Activated naive CD8-positive, alpha-beta T cell treated with anti-CD3 and anti-CD28 coated beads, Interleukin-2, amount 50 U/mL, for 24 hours (primary cell): Measurements from ENCODE around the gene INHA.

Experiments
- ATAC-seq: fragments of 150-1000 bp; cut with Tn5 transposase; one replicate; pipeline ENCODE4 v1.10.0; 2021
- DNase-seq: peaks from one replicate; pipeline ENCODE4 v3.0.0; 2021
- H3K27ac Mint-ChIP-seq: one replicate; pipeline ENCODE4 v1.8.0; 2021; ENCODE audit warnings: mild to moderate bottlenecking, mixed read lengths
- H3K27me3 Mint-ChIP-seq: one replicate; pipeline ENCODE4 v1.8.0; 2021; ENCODE audit warnings: mixed read lengths
- H3K36me3 Mint-ChIP-seq: one replicate; pipeline ENCODE4 v1.8.0; 2021; ENCODE audit warnings: low read depth, mixed read lengths
- H3K4me1 Mint-ChIP-seq: one replicate; pipeline ENCODE4 v1.8.0; 2021; ENCODE audit warnings: mixed read lengths
- H3K4me3 Mint-ChIP-seq: one replicate; pipeline ENCODE4 v1.8.0; 2021; ENCODE audit warnings: mild to moderate bottlenecking, moderate library complexity, mixed read lengths
- H3K9me3 Mint-ChIP-seq: one replicate; pipeline ENCODE4 v1.8.0; 2021; ENCODE audit warnings: mixed read lengths

The INHA gene

DNA sequence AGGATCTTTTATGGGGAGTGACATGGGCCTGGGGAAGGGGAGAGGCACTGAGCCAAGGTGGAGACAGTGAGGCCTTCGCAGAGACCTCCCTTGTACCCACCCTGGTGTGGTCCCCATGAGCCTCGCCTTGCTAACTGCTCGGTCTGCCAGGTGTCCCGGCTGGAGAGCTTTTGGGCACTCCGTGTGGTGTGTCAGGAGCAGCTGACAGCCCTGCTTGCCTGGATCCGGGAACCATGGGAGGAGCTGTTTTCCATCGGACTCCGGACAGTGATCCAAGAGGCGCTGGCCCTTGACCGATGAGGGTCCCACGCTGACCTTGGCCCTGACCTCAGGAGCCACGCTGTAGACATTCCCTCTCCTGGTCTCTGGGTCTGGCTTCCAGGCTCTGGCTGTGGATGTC, 43.8 kb downstream of the INHA start:
- Mint-ChIP-seq H3K27ac (no peak overlapping the region), H3K36me3 (peaks cover 10% of the 10 kb centered on the region), H3K4me1 (peaks cover 14% of the 10 kb centered on the region), H3K9me3 (no peaks in the 10 kb centered on the region), H3K27me3 (no peaks in the 10 kb centered on the region), H3K4me3 (no peak overlapping the region)
- ATAC-seq (no peak), DNase-seq (no peak)

DNA sequence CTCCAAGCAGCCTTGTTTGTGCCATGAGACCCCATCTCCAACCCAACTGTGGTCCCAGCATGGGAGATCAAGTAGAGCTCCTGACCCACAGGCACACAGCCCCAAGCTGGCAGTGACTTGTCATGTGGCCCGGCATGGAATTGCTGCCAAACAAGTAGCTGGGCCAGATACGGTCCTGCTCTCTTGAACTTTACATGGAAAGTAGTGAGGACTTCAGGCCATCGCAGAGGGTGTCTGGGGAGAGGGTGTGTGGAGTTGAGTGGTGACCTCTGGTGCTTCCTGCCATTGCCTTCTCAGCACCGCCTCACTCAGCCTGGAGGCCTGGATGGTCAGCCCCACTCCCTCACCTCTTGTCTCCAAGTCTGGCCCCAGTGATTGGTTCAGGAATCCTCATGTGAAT, 44.4 kb downstream of the INHA start:
- H3K9me3 Mint-ChIP-seq = no peaks in the 10 kb centered on the region
- H3K36me3 Mint-ChIP-seq = peaks cover 8% of the 10 kb centered on the region
- peaks cover 12% of the 10 kb centered on the region for H3K4me1 Mint-ChIP-seq
- no peak for DNase-seq
- no peak overlapping the region for H3K4me3 Mint-ChIP-seq
- H3K27ac Mint-ChIP-seq = no peak overlapping the region
- no peak for ATAC-seq
- H3K27me3 Mint-ChIP-seq = no peaks in the 10 kb centered on the region

DNA sequence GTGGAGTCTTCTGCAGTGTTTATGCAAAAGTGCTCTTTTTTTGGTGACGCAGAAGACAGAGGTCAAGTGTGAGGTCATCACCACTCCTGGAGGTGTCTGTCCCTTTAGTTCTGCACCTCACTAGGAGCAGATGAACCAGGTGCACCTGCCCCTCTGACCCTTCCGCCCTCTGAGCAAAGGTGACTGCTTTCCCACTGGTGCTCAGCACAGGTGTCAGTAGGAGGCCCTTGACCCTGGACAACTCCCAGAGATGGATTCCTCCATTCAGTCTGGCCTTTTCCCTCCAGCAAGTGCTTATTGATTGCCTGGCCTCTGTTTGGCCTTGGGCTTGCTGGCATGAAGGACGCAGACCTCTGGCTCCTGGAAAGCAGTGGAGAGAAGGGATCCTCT, 46.6 kb downstream of the INHA start:
- H3K4me3 Mint-ChIP-seq = no peak overlapping the region
- peaks cover 5% of the 10 kb centered on the region for H3K36me3 Mint-ChIP-seq
- DNase-seq (no peak), ATAC-seq (no peak)
- H3K27me3 Mint-ChIP-seq = peaks cover 2% of the 10 kb centered on the region
- no peaks in the 10 kb centered on the region for H3K9me3 Mint-ChIP-seq
- H3K27ac Mint-ChIP-seq = no peak overlapping the region
- no peaks in the 10 kb centered on the region for H3K4me1 Mint-ChIP-seq

DNA sequence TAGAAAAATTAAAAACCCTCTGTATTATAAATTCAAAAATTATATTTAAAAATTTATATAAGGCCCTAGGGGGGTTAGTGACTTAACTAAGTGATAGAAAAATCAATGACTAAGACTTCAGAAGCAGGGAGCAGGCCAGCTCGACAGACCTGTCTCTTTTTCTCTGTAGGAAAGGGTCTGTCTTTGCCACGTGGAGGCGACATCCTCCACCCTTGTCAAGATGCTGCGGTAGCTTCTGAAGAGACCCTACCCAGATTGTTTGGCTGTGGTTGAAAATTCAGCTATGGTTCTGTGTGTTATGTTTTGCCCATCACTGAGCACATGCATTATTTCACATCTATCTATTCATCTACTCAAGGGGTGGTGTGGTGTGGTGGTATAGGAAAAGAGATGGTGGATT, 47.1 kb downstream of the INHA start:
- no peaks in the 10 kb centered on the region for H3K9me3 Mint-ChIP-seq
- no peak overlapping the region for H3K27ac Mint-ChIP-seq
- ATAC-seq (no peak), DNase-seq (no peak)
- peaks cover 5% of the 10 kb centered on the region for H3K36me3 Mint-ChIP-seq
- no peak overlapping the region for H3K4me3 Mint-ChIP-seq
- H3K27me3 Mint-ChIP-seq = peaks cover 2% of the 10 kb centered on the region
- H3K4me1 Mint-ChIP-seq = no peaks in the 10 kb centered on the region

DNA sequence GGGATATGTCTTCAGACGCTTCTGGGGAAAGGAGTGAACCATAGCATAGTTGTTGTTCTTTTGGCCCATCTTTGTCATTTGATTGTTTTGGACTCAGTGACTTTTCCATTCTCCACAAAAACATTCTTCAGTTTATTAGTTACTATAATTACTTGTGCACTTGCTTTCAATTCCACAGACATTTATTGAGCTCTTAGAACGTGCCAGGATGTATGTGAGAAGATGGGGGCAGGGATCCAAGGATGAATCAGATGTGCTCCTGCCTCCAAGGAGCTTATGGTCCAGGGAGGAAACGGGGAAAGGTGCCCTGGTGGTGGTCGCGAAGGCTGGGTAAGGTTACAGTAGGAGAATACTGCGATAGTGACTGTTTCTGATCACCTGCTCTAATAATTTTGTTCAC, 48.4 kb downstream of the INHA start:
- no peaks in the 10 kb centered on the region for H3K4me1 Mint-ChIP-seq
- no peak overlapping the region for H3K4me3 Mint-ChIP-seq
- no peaks in the 10 kb centered on the region for H3K9me3 Mint-ChIP-seq
- DNase-seq = no peak
- H3K27ac Mint-ChIP-seq = no peak overlapping the region
- H3K27me3 Mint-ChIP-seq = peaks cover 5% of the 10 kb centered on the region
- H3K36me3 Mint-ChIP-seq = no peaks in the 10 kb centered on the region
- no peak for ATAC-seq

DNA sequence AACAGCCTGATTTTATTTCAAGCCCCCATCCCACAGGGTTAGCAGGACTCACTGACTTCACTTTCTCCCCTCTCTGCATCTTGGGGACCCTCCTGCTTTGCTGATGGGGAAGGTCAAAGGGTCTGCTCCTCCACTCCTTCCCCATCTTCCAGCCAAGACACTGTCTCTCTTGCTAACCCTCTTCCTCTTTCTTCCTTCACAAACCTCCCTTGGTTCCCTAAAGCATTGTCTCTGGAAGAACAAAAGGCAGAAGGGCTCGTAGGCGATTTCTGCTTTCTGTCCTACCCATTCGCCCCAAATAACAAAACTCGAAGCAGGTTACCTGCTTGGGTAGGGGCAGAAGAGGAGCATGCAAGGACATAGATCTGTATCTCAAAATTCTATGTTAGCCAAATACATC, 49.8 kb downstream of the INHA start:
- Mint-ChIP-seq H3K9me3 (no peaks in the 10 kb centered on the region), H3K4me3 (no peak overlapping the region), H3K27me3 (peaks cover 14% of the 10 kb centered on the region), H3K36me3 (no peaks in the 10 kb centered on the region), H3K4me1 (peaks cover 5% of the 10 kb centered on the region), H3K27ac (no peak overlapping the region)
- DNase-seq (no peak), ATAC-seq (no peak)

DNA sequence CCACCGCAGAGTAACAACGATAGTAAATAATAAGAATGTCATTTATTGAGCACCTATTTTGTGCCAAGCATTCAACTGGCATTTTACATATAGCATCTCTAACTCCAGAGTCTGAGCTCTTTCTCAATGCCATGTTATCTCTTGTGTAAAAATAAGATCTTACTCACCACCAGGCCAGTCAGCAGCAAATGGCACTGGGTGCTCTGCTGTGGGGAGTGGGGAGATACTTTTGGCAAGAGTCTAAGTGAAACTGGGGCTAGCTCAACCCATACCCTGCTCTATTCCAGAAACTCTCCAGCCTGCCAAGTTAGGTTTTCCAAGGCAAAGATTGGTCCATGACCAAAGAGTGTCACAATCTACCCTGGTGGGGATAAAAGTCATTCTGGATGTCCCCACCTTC, 50.4 kb downstream of the INHA start:
- DNase-seq (no peak), ATAC-seq (no peak)
- Mint-ChIP-seq H3K27ac (no peak overlapping the region), H3K4me1 (peaks cover 6% of the 10 kb centered on the region), H3K9me3 (no peaks in the 10 kb centered on the region), H3K27me3 (peaks cover 16% of the 10 kb centered on the region), H3K36me3 (no peaks in the 10 kb centered on the region), H3K4me3 (no peak overlapping the region)

DNA sequence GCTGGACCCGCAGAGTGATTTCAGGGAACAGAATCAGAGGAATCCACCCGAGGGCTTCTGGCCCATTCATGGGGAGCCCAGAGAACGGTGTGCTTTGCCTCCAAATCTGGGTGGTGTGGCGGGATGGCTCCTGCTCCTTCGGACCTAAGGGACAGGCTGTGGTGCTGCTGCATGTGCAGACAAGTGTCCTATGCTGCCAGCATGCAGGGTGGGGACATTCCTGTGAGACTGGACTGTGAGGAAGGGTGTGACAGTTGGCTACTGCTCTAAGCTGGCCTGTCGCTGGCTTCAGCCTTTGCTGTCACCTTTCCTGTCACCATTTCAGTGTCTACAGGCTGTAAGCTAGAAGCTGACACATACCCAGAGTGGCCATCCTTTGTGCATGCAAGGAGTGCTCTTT, 52.5 kb downstream of the INHA start:
- Mint-ChIP-seq H3K4me3 (no peak overlapping the region), H3K4me1 (peaks cover 6% of the 10 kb centered on the region), H3K27me3 (peaks cover 24% of the 10 kb centered on the region), H3K36me3 (no peaks in the 10 kb centered on the region), H3K27ac (no peak overlapping the region), H3K9me3 (no peaks in the 10 kb centered on the region)
- DNase-seq = no peak
- no peak for ATAC-seq

DNA sequence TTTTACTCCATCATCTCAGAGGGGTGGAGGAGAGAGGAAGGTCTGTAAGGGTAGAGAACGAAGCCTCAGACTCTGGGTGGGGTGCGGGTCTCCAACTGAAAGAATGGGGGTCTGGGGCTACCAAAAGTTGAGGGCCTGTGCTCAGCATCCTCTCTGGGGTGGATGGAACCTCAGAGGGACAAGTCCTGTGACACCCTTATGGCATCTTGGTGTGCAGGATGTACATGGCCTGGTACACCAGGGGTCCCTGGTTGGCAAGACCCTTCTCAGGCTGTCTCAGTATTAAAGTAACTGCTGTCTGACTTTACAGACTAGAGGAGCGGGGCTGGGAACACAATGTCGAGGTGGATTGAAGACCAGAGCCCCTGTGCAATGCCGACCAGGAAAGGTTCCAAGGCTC, 53.1 kb downstream of the INHA start:
- Mint-ChIP-seq H3K4me3 (no peak overlapping the region), H3K36me3 (no peaks in the 10 kb centered on the region), H3K27me3 (peaks cover 24% of the 10 kb centered on the region), H3K27ac (no peak overlapping the region), H3K9me3 (no peaks in the 10 kb centered on the region), H3K4me1 (peaks cover 6% of the 10 kb centered on the region)
- DNase-seq = no peak
- no peak for ATAC-seq
